ENCODE results near the gene NTN3.

NTN3 gene

GRCh38 chr16:2514333-2515179, 43.5 kb downstream of the NTN3 start:
- DNase-seq (ENCODE audit: low spot score), result no peak

- DNase-seq (ENCODE audit: low spot score), result no peak
These were observed 44.2 kb downstream of the NTN3 start for GRCh38 chr16:2515180-2515851.

DNA sequence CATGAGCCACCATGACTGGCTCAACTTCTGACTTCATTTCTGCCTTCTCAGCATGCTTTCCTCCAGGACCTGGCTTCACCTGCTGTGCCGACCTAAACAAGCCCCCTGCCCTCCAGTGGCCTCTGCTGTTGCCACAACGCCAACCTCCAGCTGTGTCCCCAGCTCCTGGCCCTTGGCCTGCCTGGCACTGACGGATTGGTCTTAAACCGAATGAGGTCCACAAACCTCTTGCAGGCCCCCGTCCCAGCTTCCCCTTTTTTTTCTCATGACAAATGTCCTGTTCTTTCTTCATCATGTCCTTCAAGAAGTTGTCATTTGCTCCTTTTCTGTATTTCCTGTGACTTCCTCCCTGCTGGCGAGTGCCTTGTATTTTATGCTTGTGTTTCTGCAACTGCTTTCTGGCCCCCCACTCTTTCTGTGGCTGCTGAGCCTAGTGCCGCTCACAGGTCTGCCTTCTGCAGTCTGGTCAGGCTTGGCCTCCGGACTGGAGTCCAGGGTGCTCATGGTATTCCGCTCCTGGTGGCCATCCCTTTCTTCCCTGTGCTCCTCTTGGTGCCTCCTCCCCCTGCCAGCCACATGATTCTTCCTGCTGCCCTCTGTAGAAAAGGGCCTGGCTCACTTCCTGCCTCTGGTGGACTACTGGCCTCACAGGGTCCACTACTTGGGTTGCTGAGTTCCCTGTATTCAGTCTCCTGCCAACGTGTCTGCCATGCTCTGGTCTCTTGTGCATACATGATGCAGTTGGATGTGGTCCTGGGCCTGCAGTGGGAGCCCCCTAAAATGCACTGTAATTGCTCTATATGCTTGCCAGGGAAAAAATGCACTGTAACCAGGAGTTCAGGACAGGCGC, 45.5 kb downstream of the NTN3 start:
- peak; percentile 47 for DNase-seq (ENCODE audit: low spot score)

GRCh38 chr16:2517954-2518605, 47.0 kb downstream of the NTN3 start:
- DNase-seq (ENCODE audit: low spot score), result no peak

DNA sequence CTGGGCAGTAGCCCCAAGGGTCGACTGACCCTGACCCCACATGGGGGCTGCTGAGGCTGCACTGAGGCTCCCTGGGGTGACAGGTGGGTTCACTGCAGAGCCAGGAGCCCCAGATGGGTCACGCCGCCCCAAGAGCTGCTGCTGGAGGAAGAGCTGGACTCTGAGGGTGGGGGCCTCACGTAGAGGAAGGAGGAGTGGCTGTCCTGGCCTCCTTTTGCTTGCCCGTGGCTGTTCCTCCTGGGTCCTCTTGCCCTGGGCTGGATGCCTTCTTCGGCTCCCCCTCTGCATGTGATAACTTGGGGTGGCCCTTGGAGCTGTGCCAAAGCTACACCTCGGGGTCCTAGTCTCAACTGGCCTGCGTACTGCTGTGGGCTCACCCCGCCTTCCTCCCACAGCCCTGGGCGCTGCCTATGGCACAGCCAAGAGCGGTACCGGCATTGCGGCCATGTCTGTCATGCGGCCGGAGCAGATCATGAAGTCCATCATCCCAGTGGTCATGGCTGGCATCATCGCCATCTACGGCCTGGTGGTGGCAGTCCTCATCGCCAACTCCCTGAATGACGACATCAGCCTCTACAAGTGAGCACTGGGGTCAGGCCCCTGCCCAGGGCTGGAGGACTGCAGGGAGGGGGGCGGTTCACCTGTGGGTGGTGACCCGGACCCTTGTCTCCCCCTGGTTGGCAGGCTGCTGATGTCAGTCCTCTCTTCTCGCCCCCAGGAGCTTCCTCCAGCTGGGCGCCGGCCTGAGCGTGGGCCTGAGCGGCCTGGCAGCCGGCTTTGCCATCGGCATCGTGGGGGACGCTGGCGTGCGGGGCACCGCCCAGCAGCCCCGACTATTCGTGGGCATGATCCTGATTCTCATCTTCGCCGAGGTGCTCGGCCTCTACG, 48.0 kb downstream of the NTN3 start:
- no peak for DNase-seq (ENCODE audit: low spot score)

GRCh38 chr16:2519711-2520080, 48.6 kb downstream of the NTN3 start:
- DNase-seq (ENCODE audit: low spot score), result no peak

DNA sequence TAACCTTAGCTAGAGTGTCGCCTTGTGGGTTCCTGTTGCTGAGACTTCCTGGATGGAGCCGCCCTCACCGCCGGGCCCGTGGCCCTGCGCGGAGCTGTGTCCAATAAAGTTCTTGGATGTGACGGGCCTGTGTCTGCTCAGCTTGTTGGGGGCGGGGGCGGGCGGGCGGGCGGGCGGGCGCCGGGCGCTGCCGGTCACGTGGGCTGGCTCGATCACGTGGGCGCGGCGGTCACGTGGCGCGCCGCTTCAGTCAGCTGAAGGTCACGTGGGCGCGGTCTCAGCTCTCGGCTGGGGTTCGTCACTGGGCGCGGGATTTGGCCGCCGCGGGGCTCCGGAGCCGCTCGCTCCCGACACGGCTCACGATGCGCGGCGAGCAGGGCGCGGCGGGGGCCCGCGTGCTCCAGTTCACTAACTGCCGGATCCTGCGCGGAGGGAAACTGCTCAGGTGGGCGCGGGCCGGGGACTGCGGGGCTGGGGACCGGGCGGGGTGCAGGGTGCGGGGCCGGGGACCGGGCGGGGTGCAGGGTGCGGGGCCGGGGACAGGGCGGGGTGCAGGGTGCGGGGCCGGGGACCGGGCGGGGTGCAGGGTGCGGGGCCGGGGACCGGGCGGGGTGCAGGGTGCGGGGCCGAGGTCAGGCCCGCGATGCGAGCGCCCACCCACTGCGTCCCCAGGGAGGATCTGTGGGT, 49.1 kb downstream of the NTN3 start, which contains the start of gene AMDHD2:
Gene AMDHD2 (plus strand): TSS at position 275 of the 687 bp plus-strand sequence. CDS start 88 bp downstream, at position 363.
- DNase-seq (ENCODE audit: low spot score), result peak; percentile 88

DNA sequence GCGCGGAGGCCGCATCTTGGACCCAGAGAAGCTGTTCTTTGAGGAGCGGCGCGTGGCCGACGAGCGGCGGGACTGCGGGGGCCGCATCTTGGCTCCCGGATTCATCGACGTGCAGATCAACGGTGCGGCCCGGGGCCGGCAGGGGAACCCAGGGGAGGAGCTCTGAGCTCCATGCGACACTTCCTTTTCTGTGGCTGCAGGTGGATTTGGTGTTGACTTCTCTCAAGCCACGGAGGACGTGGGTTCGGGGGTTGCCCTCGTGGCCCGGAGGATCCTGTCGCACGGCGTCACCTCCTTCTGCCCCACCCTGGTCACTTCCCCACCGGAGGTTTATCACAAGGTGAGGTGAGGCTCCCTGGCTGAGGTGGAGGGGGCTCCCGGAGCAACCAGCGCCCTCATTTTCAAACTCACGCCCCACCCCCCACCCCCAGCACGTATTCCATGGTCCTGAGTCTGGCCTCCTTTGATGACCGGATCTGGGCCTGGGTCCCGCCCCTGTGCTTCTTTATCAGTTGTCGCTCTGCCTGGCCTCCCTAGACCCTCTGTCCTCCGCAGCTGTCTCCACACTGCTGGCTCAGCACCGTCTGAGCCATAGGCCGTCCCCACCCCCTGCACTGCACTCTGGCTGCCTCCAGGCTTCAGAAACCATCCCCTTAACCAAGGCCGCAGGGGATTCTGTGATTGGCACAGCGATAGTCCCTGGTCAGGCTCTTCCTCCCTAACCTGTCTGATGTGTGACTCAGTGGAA, 49.9 kb downstream of the NTN3 start:
- DNase-seq (ENCODE audit: low spot score), result no peak

Data from kidney capillary endothelial cell (primary cell).